ENCODE data around the gene EHMT2. TPM values are rescaled to one million over a fixed set of nuclear protein-coding genes. Genes with fewer than 3 reads are reported as not detected.
A peak's percentile ranks its signal among the peaks of the same experiment; 100 is the strongest.

EHMT2 gene
- total and polyA plus RNA-seq, 2 of the 13 experiments (the other 11 are each of a cell fraction or from before 2014, with no cell fraction given) = 55.2 to 69.2 TPM

DNA sequence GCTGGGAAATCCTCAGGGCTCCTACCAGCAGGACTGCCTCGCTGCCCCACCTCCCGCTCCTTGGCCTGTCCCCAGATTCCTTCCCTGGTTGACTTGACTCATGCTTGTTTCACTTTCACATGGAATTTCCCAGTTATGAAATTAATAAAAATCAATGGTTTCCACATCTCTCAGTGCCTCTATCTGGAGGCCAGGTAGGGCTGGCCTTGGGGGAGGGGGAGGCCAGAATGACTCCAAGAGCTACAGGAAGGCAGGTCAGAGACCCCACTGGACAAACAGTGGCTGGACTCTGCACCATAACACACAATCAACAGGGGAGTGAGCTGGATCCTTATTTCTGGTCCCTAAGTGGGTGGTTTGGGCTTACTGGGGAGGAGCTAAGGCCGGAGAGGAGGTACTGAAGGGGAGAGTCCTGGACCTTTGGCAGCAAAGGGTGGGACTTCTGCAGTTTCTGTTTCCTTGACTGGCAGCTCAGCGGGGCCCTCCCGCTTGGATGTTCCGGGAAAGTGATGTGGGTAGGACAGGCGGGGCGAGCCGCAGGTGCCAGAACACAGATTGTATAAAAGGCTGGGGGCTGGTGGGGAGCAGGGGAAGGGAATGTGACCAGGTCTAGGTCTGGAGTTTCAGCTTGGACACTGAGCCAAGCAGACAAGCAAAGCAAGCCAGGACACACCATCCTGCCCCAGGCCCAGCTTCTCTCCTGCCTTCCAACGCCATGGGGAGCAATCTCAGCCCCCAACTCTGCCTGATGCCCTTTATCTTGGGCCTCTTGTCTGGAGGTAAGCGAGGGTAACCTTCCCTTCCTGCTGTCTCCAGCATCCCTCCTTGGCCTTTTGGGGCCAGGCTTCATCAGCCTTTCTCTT, 48.2 kb upstream of the EHMT2 start, which contains the start of gene CFB (continued):
- TF ChIP-seq, protein P1, sequence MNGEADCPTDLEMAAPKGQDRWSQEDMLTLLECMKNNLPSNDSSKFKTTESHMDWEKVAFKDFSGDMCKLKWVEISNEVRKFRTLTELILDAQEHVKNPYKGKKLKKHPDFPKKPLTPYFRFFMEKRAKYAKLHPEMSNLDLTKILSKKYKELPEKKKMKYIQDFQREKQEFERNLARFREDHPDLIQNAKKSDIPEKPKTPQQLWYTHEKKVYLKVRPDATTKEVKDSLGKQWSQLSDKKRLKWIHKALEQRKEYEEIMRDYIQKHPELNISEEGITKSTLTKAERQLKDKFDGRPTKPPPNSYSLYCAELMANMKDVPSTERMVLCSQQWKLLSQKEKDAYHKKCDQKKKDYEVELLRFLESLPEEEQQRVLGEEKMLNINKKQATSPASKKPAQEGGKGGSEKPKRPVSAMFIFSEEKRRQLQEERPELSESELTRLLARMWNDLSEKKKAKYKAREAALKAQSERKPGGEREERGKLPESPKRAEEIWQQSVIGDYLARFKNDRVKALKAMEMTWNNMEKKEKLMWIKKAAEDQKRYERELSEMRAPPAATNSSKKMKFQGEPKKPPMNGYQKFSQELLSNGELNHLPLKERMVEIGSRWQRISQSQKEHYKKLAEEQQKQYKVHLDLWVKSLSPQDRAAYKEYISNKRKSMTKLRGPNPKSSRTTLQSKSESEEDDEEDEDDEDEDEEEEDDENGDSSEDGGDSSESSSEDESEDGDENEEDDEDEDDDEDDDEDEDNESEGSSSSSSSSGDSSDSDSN (CRISPR knock-in tag; IDR thresholded peaks at IDR 0.05) = peak; percentile 77
- no peak for TF ChIP-seq RAD51 (IDR thresholded peaks at IDR 0.05; ENCODE audit: borderline replicate concordance)
- TF ChIP-seq, protein P2, sequence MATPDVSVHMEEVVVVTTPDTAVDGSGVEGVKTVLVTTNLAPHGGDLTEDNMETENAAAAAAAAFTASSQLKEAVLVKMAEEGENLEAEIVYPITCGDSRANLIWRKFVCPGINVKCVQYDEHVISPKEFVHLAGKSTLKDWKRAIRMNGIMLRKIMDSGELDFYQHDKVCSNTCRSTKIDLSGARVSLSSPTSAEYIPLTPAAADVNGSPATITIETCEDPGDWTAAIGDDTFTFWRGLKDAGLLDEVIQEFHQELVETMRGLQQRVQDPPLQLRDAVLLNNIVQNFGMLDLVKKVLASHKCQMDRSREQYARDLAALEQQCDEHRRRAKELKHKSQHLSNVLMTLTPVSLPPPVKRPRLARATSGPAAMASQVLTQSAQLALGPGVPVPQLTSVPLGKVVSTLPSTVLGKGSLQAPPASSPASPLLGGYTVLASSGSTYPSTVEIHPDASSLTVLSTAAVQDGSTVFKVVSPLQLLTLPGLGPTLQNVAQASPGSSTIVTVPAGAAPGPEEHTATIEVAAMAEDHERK (CRISPR knock-in tag; IDR thresholded peaks at IDR 0.05; ENCODE audit: low read depth) = no peak
- peak; percentile 91 for TF ChIP-seq REPIN1 (CRISPR knock-in tag; IDR thresholded peaks at IDR 0.05; ENCODE audit: borderline replicate concordance, low read depth)
- no peak for TF ChIP-seq ZNF546 (CRISPR knock-in tag; conservative IDR thresholded peaks at IDR 0.05)
- TF ChIP-seq RBFOX2 (IDR thresholded peaks at IDR 0.05; ENCODE audit: low read depth, low read length) = peak; percentile 68
- no peak for TF ChIP-seq BORCS8-MEF2B (CRISPR knock-in tag; IDR thresholded peaks at IDR 0.05)
- 0 out of 2 replicates have a peak, but pooled peaks have one; percentile 63 for TF ChIP-seq ZNF383 (CRISPR knock-in tag; IDR thresholded peaks at IDR 0.05; ENCODE audit: borderline replicate concordance)
- no peak for TF ChIP-seq ZFP36 (IDR thresholded peaks at IDR 0.05; ENCODE audit: borderline replicate concordance, low read depth, low read length, partially characterized antibody)
- 0 out of 4 replicates have a peak, but pooled peaks of 1 of the 2 experiments have one; percentile 14 for TF ChIP-seq MAFK (conservative IDR thresholded peaks at IDR 0.05 in 1 of 2, IDR thresholded peaks at IDR 0.05 in 1 of 2; ENCODE audit: low read length in 2 of 2)
- peak; percentile 91; the same call in 1 of the 2 replicates for TF ChIP-seq CHD4 (IDR thresholded peaks at IDR 0.05; ENCODE audit: borderline replicate concordance, low read length)
- TF ChIP-seq ZNF205 (CRISPR knock-in tag; IDR thresholded peaks at IDR 0.05) = peak; percentile 82; the same call in 1 of the 2 replicates
- TF ChIP-seq TBL1XR1 (IDR thresholded peaks at IDR 0.05; ENCODE audit: borderline replicate concordance, low read length, partially characterized antibody) = peak; percentile 91
- TF ChIP-seq, protein P3, sequence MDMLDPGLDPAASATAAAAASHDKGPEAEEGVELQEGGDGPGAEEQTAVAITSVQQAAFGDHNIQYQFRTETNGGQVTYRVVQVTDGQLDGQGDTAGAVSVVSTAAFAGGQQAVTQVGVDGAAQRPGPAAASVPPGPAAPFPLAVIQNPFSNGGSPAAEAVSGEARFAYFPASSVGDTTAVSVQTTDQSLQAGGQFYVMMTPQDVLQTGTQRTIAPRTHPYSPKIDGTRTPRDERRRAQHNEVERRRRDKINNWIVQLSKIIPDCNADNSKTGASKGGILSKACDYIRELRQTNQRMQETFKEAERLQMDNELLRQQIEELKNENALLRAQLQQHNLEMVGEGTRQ (IDR thresholded peaks at IDR 0.05; ENCODE audit: low read depth, low read length) = no peak
- TF ChIP-seq, protein P3 (CRISPR knock-in tag; IDR thresholded peaks at IDR 0.05; ENCODE audit: borderline replicate concordance) = no peak
- TF ChIP-seq ZNF674 (CRISPR knock-in tag; IDR thresholded peaks at IDR 0.05; ENCODE audit: low read depth) = no peak
- peak; percentile 57; the same call in 1 of the 2 replicates for TF ChIP-seq ATF1 (CRISPR knock-in tag; IDR thresholded peaks at IDR 0.05)
- TF ChIP-seq ZNF230 (CRISPR knock-in tag; IDR thresholded peaks at IDR 0.05) = peak; percentile 66; the same call in 1 of the 2 replicates
- peak; percentile 96 for TF ChIP-seq SAFB2 (CRISPR knock-in tag; IDR thresholded peaks at IDR 0.05; ENCODE audit: borderline replicate concordance, low read depth)
- TF ChIP-seq, protein P4, sequence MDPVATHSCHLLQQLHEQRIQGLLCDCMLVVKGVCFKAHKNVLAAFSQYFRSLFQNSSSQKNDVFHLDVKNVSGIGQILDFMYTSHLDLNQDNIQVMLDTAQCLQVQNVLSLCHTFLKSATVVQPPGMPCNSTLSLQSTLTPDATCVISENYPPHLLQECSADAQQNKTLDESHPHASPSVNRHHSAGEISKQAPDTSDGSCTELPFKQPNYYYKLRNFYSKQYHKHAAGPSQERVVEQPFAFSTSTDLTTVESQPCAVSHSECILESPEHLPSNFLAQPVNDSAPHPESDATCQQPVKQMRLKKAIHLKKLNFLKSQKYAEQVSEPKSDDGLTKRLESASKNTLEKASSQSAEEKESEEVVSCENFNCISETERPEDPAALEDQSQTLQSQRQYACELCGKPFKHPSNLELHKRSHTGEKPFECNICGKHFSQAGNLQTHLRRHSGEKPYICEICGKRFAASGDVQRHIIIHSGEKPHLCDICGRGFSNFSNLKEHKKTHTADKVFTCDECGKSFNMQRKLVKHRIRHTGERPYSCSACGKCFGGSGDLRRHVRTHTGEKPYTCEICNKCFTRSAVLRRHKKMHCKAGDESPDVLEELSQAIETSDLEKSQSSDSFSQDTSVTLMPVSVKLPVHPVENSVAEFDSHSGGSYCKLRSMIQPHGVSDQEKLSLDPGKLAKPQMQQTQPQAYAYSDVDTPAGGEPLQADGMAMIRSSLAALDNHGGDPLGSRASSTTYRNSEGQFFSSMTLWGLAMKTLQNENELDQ (CRISPR knock-in tag; IDR thresholded peaks at IDR 0.05; ENCODE audit: borderline replicate concordance) = peak; percentile 82; the same call in 1 of the 2 replicates

Data from HepG2 (cell line).